ENCODE measurements around the gene CAPN13. TPM values are rescaled to one million over a fixed set of nuclear protein-coding genes. Genes with fewer than 3 reads are reported as not detected.

CAPN13 gene
- total RNA-seq, 1 experiment from 2014 or later: 5.7 TPM

GRCh38 chr2:30691948-30692828, 115.1 kb downstream of the CAPN13 start:
- no peak overlapping the region for H3K4me3 Mint-ChIP-seq
- H3K36me3 Mint-ChIP-seq (ENCODE audit: insufficient read depth in 1 of 3, low read depth in 3 of 3): no peaks in the 10 kb centered on the region; a peak in 1 of 7 replicates
- Histone ChIP-seq H3K23me2 (ENCODE audit: insufficient read length, low read depth, low read length, poor library complexity, severe bottlenecking) (no peaks in the 10 kb centered on the region), H4K8ac (replicated peaks; ENCODE audit: insufficient read length, low read depth, low read length) (no peak overlapping the region), H2BK120ac (ENCODE audit: low read depth, low read length, poor library complexity, severe bottlenecking) (no peak overlapping the region), H4K91ac (ENCODE audit: insufficient read length, low read depth, low read length) (no peak overlapping the region), H3K4me1 (ENCODE audit: insufficient read depth, low read length) (no peaks in the 10 kb centered on the region), H4K20me1 (ENCODE audit: control insufficient read depth, insufficient read depth, insufficient read length) (no peaks in the 10 kb centered on the region), H4K5ac (ENCODE audit: insufficient read length, low read depth, low read length) (no peak overlapping the region), H2BK20ac (ENCODE audit: low read depth, low read length, poor library complexity, severe bottlenecking) (no peak overlapping the region), H3K23ac (ENCODE audit: insufficient read length, low read depth, low read length) (no peak overlapping the region), H2BK12ac (ENCODE audit: insufficient read length, low read depth, low read length) (no peak overlapping the region), H2AK5ac (ENCODE audit: insufficient read length, low read length) (no peak overlapping the region), H2AFZ (ENCODE audit: low read length) (no peak overlapping the region), H3K27ac (ENCODE audit: insufficient read length, low read depth, low read length) (no peak overlapping the region), H2BK5ac (ENCODE audit: insufficient read length, low read length) (no peak overlapping the region), H3K9ac (ENCODE audit: extremely low read depth, insufficient read length, low read length) (no peak overlapping the region), H3T11ph (ENCODE audit: low read length) (no peak overlapping the region), H3K4ac (ENCODE audit: low read depth, low read length) (no peak overlapping the region), H3K4me2 (ENCODE audit: insufficient read depth, insufficient read length, low read length) (no peak overlapping the region), H3K14ac (ENCODE audit: insufficient read depth, low read length) (no peak overlapping the region), H3K18ac (ENCODE audit: insufficient read length, low read depth, low read length) (no peak overlapping the region), H3K9me3 (ENCODE audit: control insufficient read depth, low read depth, low read length) (no peaks in the 10 kb centered on the region), H2BK15ac (ENCODE audit: low read depth, low read length) (no peak overlapping the region), H3K79me2 (ENCODE audit: insufficient read depth, low read length) (no peaks in the 10 kb centered on the region), H3K79me1 (ENCODE audit: insufficient read depth, low read depth, low read length, poor library complexity, severe bottlenecking) (no peaks in the 10 kb centered on the region), H3K56ac (ENCODE audit: insufficient read length, low read depth, low read length) (no peak overlapping the region), H3K27me3 (ENCODE audit: insufficient read depth, low read length) (no peaks in the 10 kb centered on the region)
- peaks cover 3% of the 10 kb centered on the region for H3K27me3 Mint-ChIP-seq (ENCODE audit: low read depth)
- DNase-seq: no peak
- no CpG with 5 or more reads among the region's 16 CpGs for WGBS (ENCODE audit: extremely low coverage, insufficient read length, low lambda C conversion rate)
- peaks cover 12 to 23% of the 10 kb centered on the region in 2 experiments; a peak in 2 of 4 replicates for H3K4me1 Mint-ChIP-seq
- peaks cover 0 to 3% of the 10 kb centered on the region in 2 experiments; a peak in 1 of 5 replicates for H3K9me3 Mint-ChIP-seq
- TF ChIP-seq, protein P1, sequence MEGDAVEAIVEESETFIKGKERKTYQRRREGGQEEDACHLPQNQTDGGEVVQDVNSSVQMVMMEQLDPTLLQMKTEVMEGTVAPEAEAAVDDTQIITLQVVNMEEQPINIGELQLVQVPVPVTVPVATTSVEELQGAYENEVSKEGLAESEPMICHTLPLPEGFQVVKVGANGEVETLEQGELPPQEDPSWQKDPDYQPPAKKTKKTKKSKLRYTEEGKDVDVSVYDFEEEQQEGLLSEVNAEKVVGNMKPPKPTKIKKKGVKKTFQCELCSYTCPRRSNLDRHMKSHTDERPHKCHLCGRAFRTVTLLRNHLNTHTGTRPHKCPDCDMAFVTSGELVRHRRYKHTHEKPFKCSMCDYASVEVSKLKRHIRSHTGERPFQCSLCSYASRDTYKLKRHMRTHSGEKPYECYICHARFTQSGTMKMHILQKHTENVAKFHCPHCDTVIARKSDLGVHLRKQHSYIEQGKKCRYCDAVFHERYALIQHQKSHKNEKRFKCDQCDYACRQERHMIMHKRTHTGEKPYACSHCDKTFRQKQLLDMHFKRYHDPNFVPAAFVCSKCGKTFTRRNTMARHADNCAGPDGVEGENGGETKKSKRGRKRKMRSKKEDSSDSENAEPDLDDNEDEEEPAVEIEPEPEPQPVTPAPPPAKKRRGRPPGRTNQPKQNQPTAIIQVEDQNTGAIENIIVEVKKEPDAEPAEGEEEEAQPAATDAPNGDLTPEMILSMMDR (conservative IDR thresholded peaks at IDR 0.05): peak; percentile 32; the same call in 2 of the 3 replicates
- peak overlapping the region in 1 of 3 experiments; percentile 17; a peak in 3 of 7 replicates for H3K27ac Mint-ChIP-seq
